KOPT-K1 (cell line): Measurements from ENCODE around the gene FBXO9.

Experiments used
- H3K27ac ChIP-seq: fragments of 200-600 bp; sonication (generic); 2 replicates; pipeline ENCODE4 v1.5.1; 2016; ENCODE audit warnings: antibody characterized with exemption, mild to moderate bottlenecking, low read depth, low read length; ENCODE audit not compliant: poor library complexity, severe bottlenecking
- H3K36me3 ChIP-seq: fragments of 200-600 bp; sonication (generic); 2 replicates; pipeline ENCODE4 v1.5.1; 2017; ENCODE audit warnings: antibody characterized with exemption, mild to moderate bottlenecking, low read length, moderate library complexity; ENCODE audit not compliant: insufficient read depth
- H3K9me3 ChIP-seq: fragments of 200-600 bp; sonication (generic); 2 replicates; pipeline ENCODE4 v1.5.1; 2017; ENCODE audit warnings: antibody characterized with exemption, low read length, mild to moderate bottlenecking; ENCODE audit not compliant: insufficient read depth, poor library complexity, severe bottlenecking

The FBXO9 gene

GRCh38 chr6:53124131-53124800, 59.1 kb downstream of the FBXO9 start:
- H3K9me3 ChIP-seq, result no peaks in the 10 kb centered on the region
- H3K27ac ChIP-seq, result no peak overlapping the region

GRCh38 chr6:53125276-53125675, 60.1 kb downstream of the FBXO9 start:
- no peak overlapping the region for H3K27ac ChIP-seq
- no peaks in the 10 kb centered on the region for H3K36me3 ChIP-seq

More at GRCh38 chr6:53124131-53124800, 59.1 kb downstream of the FBXO9 start:
- no peaks in the 10 kb centered on the region for H3K36me3 ChIP-seq

GRCh38 chr6:53128842-53129241, 63.6 kb downstream of the FBXO9 start:
- no peaks in the 10 kb centered on the region for H3K36me3 ChIP-seq
- no peak overlapping the region for H3K27ac ChIP-seq
- H3K9me3 ChIP-seq, result no peaks in the 10 kb centered on the region

More at GRCh38 chr6:53125276-53125675, 60.1 kb downstream of the FBXO9 start:
- no peaks in the 10 kb centered on the region for H3K9me3 ChIP-seq

- Histone ChIP-seq H3K36me3 (no peaks in the 10 kb centered on the region), H3K27ac (no peak overlapping the region), H3K9me3 (no peaks in the 10 kb centered on the region)
Measured at GRCh38 chr6:53130569-53131290, 65.5 kb downstream of the FBXO9 start.

- Histone ChIP-seq H3K9me3 (no peaks in the 10 kb centered on the region), H3K36me3 (no peaks in the 10 kb centered on the region), H3K27ac (no peak overlapping the region)
Measured at GRCh38 chr6:53133961-53134360, 68.8 kb downstream of the FBXO9 start.

- Histone ChIP-seq H3K9me3 (no peaks in the 10 kb centered on the region), H3K27ac (no peak overlapping the region)
Measured at GRCh38 chr6:53134601-53135235, 69.5 kb downstream of the FBXO9 start.

GRCh38 chr6:53136000-53136609, 70.9 kb downstream of the FBXO9 start:
- Histone ChIP-seq H3K27ac (no peak overlapping the region), H3K9me3 (no peaks in the 10 kb centered on the region), H3K36me3 (no peaks in the 10 kb centered on the region)

More at GRCh38 chr6:53134601-53135235, 69.5 kb downstream of the FBXO9 start:
- H3K36me3 ChIP-seq, result no peaks in the 10 kb centered on the region

GRCh38 chr6:53139841-53140413, 74.7 kb downstream of the FBXO9 start:
- Histone ChIP-seq H3K27ac (no peak overlapping the region), H3K36me3 (no peaks in the 10 kb centered on the region), H3K9me3 (no peaks in the 10 kb centered on the region)

GRCh38 chr6:53142810-53143209, 77.6 kb downstream of the FBXO9 start:
- Histone ChIP-seq H3K27ac (no peak overlapping the region), H3K9me3 (no peaks in the 10 kb centered on the region)

GRCh38 chr6:53143710-53144109, 78.5 kb downstream of the FBXO9 start:
- no peak overlapping the region for H3K27ac ChIP-seq
- H3K9me3 ChIP-seq, result no peaks in the 10 kb centered on the region
- H3K36me3 ChIP-seq, result no peaks in the 10 kb centered on the region

More at GRCh38 chr6:53142810-53143209, 77.6 kb downstream of the FBXO9 start:
- H3K36me3 ChIP-seq, result no peaks in the 10 kb centered on the region

GRCh38 chr6:53144802-53145201, 79.6 kb downstream of the FBXO9 start:
- Histone ChIP-seq H3K9me3 (no peaks in the 10 kb centered on the region), H3K36me3 (no peaks in the 10 kb centered on the region), H3K27ac (no peak overlapping the region)

GRCh38 chr6:53148684-53149083, 83.5 kb downstream of the FBXO9 start, which contains the start of gene GCM1:
Gene GCM1 (minus strand): TSS chr6:53148841. CDS start chr6:53145632, 3,209 bp downstream.
- Histone ChIP-seq H3K9me3 (no peaks in the 10 kb centered on the region), H3K27ac (no peak within 1 kb of the TSS)

More at GRCh38 chr6:53148684-53149083, 83.5 kb downstream of the FBXO9 start, which contains the start of gene GCM1:
- no peaks in the 10 kb centered on the region for H3K36me3 ChIP-seq
